GM21515 (cell line): ENCODE data around the gene COMTD1.
"Not testable (repeated sequence)": the region's sequence is repeated elsewhere in the genome, so short reads cannot be mapped to it uniquely, and the experiment has no call there.

Experiments
- ATAC-seq: cut with Tn5 transposase; IDR thresholded peaks from one replicate; pipeline ENCODE4 v1.9.1; 2021; ENCODE audit not compliant: unreplicated experiment

The COMTD1 gene

DNA sequence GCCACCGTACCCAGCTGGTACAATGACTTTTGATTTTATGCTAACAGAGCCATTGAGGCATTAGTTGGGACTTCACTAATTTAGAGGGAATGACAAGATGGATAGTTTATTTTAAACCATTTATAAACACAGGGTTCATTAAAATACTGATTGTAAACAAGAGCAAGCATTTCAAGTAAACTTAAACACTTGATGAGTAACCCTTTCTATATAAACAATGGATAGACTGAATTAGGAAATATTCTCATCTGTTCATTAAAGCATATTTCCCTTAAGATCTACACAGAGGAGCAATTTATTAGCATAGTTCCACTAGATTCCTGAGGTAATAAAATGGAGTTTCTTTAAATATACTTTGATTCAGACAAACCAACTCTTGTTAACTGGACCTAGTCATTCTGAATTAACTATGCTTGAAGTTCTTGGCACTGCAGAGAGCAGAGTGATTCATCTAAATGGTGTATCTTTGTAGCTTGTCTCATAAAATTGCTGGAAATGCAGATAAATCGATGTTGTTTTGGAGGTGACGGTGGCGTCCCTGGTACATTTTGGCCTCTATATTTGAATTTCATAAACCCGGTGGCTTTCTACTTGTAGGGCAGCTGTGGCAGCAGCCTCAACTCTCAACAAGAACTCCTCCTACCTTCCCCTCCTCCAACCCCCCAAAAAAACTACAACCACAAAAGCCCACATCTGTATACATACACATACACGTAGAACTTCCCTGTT, 40.6 kb downstream of the COMTD1 start:
- no peak for ATAC-seq

DNA sequence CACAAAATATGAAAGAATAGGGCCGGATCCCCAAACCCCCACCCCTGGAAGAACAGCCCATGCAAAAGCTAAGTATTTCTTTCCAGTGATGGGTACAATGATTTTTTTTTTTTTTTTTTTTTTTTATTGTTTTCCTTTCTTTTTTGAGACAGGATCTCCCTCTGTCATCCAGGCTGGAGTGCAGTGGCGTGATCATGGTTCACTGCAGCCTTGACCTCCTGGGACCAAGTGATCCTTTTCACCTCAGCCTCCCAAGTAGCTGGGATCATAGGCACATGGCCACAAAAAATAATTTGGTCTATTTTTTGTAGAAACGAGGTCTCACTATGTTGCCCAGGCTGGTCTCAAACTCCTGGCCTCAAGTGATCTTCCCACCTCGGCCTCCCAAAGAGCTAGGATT, 41.1 kb downstream of the COMTD1 start:
- not testable (repeated sequence) for ATAC-seq

DNA sequence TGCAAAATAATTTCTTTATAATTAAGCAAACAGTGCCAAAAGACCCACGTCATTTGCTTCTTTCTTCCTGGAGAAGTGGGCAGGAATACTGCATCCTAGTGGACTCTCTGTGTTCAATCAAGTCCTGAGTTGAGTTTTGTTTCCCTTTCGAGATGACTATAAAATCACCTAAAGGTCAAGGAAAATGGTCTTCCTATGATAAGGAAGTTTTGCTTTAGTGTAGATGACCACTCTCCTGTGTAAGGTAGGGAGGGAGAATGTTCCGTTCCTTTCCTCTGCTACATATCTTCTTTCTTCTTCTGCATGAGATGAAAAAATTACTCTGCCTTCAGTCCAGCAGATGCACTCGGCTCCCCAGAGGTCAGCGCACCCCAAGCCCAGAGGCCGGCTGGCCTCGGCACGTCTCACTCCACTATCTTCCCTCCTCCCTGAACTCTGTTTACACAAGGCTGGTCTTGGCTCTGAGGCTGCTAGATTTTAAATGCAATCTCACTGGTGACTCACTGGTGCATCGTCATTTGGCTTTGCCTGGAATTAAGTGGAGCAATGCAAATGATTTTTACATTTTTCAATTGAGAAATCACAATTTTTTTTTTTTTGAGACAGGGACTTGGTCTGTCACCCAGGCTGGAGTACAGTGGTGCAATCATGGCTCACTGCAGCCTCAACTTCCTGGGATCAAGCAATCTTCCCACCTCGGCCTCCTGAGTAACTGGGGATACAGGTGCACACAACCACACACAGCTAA, 43.8 kb downstream of the COMTD1 start:
- no peak for ATAC-seq

DNA sequence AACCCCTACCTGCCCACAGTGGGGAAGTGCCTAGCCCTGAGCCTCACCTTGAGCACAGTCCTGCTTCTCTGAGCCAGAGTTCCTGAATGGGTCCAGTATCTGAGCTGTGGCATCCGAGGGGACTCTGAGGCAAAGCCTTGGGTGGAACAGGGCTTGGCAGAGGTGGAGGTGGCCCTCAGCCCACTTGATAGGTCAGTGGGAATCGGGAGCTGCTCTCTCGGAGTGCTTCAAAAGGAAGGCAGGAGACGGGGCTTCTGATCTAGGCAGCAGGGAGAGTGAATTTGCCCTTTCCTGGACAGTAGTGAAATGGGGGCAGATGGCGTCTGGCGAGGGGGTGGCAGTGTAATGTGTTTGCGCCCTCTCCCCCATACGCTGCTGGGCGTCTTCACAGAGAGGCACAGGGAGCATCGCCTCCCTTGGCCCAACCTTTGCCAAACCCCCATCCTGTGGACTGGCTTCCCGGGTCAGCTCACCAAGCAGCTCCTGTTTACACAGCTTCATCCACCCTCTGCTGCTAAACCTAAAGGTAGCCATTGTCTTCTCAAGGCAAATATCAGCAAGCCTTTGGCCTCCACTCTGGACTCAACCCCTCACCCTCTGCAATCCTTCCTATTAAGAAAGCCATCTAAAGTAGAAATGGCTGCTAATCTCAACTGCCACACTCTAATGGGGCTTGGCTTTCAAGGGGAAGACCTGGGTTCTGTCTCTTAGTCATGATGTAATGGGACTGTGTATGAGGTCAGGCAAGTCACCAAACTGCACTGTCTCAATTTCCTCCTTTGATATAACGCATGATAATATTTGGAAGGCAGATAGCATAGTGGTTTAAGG, 46.3 kb downstream of the COMTD1 start:
- no peak for ATAC-seq

DNA sequence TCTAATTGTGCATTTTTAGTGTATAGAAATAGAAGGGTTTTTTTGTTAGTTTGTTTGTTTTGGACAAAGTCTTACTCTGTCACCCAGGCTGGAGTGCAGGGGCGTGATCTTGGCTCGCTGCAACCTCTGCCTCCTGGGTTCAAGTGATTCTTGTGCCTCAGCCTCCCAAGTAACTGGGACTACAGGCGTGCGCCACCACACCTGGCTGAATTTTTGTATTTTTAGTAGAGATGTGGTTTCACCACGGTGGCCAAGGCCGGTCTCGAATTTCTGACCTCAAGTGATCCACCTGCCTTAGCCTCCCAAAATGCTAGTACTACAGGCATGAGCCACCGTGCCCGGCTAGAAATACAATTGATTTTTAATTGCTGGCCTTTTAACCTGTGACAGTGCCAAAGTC, 47.2 kb downstream of the COMTD1 start:
- not testable (repeated sequence) for ATAC-seq

DNA sequence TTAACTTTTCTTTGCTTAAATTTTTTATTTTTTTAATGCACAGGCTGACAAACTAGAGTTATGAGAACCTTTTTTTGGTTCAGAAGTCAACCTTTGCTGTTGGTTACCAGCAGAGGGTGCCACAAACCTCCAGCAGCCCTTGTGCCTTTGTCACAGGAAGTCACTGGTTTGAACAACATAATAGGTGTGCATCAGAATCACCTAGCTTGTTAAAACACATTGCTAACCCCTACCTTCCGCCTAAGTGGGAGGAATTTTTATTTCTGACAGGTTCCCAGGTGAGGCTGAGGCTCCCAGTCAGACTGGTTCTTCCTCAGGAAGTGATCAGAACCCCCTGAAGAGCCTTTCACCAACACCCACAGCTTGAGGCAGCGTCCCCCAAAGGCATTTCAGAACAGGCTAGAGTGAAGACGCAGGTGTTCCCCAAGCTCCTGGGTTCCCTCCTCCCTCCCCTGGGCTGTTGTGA, 47.8 kb downstream of the COMTD1 start:
- ATAC-seq: no peak

DNA sequence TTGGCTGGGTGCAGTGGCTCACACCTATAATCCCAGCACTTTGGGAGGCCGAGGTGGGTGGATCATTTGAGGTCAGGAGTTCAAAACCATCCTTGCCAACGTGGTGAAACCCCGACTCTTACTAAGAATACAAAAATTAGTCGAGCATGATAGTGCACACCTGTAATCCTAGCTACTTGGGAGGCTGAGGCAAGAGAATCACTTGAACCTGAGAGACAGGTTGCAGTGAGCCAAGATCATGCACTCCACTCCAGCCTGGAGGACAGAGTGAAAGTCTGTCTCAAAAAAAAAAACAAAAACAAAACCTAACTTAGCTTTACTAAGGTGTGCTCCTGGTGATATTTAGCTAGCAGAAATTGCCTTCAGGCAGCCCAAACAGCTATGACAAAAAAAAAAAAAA, 49.4 kb downstream of the COMTD1 start:
- ATAC-seq: no peak
